Measurements from ENCODE around the gene RAB40A. TPM values are rescaled to one million over a fixed set of nuclear protein-coding genes. Genes with fewer than 3 reads are reported as not detected.
"Not testable (repeated sequence)": the region's sequence is repeated elsewhere in the genome, so short reads cannot be mapped to it uniquely, and the experiment has no call there.

Gene RAB40A
- total RNA-seq, 1 experiment from 2014 or later: 0.17 TPM

DNA sequence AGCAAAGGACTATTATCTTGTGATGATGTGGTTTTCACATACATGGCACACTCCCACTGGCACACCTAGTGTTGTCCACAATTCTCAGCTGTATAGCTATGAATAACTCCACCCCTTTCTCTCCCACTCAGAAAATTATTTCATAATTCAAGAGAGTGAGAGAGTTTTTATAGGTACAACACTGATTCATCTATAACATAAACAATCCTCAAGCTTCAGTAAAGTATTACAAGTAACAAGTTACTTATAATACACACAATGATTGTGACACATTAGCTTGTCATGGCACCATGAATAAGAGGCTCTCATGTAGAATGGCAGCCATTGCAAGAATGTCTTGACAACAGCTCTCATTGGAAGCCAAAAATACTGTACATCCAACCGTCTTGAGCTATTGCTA, 43.9 kb downstream of the RAB40A start:
- DNase-seq (ENCODE audit: low spot score) (no peak), ATAC-seq (no peak)
- Mint-ChIP-seq H3K27me3 (ENCODE audit: low read depth) (no peaks in the 10 kb centered on the region), H3K9me3 (no peaks in the 10 kb centered on the region), H3K36me3 (no peaks in the 10 kb centered on the region), H3K27ac (no peak overlapping the region), H3K4me1 (no peaks in the 10 kb centered on the region), H3K4me3 (no peak overlapping the region)
- CTCF ChIA-PET: no interaction called here
- POLR2A ChIA-PET: no interaction called here
- TF ChIP-seq ETV6 (CRISPR knock-in tag; IDR thresholded peaks at IDR 0.05): no peak
- no peak for TF ChIP-seq PRRX2 (CRISPR knock-in tag; IDR thresholded peaks at IDR 0.05)
- TF ChIP-seq ESRRA (CRISPR knock-in tag; IDR thresholded peaks at IDR 0.05; ENCODE audit: borderline replicate concordance): no peak

DNA sequence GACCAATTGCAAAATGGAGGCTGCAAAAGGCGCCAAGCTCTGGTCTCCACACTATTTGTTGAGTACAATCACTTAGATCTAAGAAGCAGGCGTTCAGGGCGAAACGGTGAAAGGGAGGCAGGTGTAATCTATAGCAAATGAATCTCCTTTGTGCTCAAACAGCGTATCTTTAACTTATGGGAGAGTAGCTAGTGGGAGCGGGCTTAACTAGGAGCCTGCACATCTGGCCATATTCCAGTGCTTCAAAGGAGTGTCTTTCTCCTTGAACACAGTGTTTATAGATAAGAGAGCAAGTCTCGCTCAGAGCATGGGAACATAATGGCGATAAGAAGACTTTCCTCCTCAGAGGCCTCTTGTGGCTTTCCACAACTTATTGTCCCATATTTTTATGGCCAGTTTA, 49.3 kb downstream of the RAB40A start:
- H3K36me3 Mint-ChIP-seq; H3K4me3 Mint-ChIP-seq; ATAC-seq; H3K27me3 Mint-ChIP-seq (ENCODE audit: low read depth); DNase-seq (ENCODE audit: low spot score); H3K9me3 Mint-ChIP-seq; H3K27ac Mint-ChIP-seq; POLR2A ChIA-PET; H3K4me1 Mint-ChIP-seq: not testable (repeated sequence)
- CTCF ChIA-PET: interaction anchor here (1.1 kb wide), 1 partner anchor 20 kb away, joined by 4 read pairs; no protein-coding TSS in a partner anchor

DNA sequence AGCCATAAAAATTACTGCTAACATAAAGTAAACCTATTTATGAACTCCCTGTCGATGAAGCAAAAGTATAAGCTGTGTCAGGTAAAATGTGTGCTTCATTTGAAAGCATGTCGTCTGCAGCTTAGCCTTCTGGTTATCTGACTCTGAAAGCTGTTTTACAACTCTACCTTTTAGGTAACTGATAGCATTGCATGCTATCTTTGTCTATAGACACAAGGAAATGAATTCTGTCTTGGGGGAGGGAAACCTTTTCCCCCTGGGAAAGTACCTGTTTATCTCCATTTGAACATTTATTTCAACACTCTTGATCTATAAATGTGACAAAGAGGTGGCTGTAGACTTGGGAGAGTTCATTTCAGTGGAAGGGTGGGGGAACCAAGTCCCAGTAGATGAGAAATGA, 51.4 kb downstream of the RAB40A start:
- TF ChIP-seq, protein P1, sequence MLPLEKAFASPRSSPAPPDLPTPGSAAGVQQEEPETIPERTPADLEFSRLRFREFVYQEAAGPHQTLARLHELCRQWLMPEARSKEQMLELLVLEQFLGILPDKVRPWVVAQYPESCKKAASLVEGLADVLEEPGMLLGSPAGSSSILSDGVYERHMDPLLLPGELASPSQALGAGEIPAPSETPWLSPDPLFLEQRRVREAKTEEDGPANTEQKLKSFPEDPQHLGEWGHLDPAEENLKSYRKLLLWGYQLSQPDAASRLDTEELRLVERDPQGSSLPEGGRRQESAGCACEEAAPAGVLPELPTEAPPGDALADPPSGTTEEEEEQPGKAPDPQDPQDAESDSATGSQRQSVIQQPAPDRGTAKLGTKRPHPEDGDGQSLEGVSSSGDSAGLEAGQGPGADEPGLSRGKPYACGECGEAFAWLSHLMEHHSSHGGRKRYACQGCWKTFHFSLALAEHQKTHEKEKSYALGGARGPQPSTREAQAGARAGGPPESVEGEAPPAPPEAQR (CRISPR knock-in tag; IDR thresholded peaks at IDR 0.05): no peak
- TF ChIP-seq NR3C1 (CRISPR knock-in tag; conservative IDR thresholded peaks at IDR 0.05; ENCODE audit: low read depth): no peak
- Mint-ChIP-seq H3K36me3 (no peaks in the 10 kb centered on the region; the same call in 1 of the 2 replicates), H3K9me3 (no peaks in the 10 kb centered on the region), H3K27me3 (ENCODE audit: low read depth) (no peaks in the 10 kb centered on the region; the same call in 1 of the 2 replicates), H3K4me1 (peaks cover 13% of the 10 kb centered on the region), H3K4me3 (no peak overlapping the region), H3K27ac (no peak overlapping the region)
- ATAC-seq (no peak), DNase-seq (ENCODE audit: low spot score) (no peak)
- POLR2A ChIA-PET: no interaction called here
- CTCF ChIA-PET: interaction anchor here (1.2 kb wide), 1 partner anchor 22 kb away, joined by 6 read pairs; no protein-coding TSS in a partner anchor

DNA sequence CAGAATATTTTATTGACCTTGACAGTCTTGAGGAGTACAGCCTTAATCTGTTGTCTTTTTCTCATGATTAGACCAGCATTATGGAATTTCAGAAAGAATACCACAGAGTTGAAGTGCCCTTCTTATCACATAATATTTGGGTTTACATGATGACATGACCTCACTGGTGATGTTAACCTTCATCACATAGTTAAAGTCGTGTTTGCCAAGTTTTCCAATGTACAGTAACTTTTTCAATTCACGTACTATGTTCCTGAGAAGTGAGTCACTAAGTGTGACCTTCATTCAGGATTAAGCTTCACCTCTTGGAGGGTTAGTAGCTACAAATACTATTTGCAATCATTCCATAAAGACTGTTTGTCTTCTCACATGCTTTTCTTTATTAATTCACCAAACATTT, 52.1 kb downstream of the RAB40A start:
- no peaks in the 10 kb centered on the region; the same call in 1 of the 2 replicates for H3K36me3 Mint-ChIP-seq
- H3K4me1 Mint-ChIP-seq: peaks cover 13% of the 10 kb centered on the region
- POLR2A ChIA-PET: no interaction called here
- no peak for ATAC-seq
- no peak overlapping the region for H3K4me3 Mint-ChIP-seq
- CTCF ChIA-PET: interaction anchor here (1.2 kb wide), 1 partner anchor 23 kb away, joined by 6 read pairs; no protein-coding TSS in a partner anchor
- no peaks in the 10 kb centered on the region for H3K9me3 Mint-ChIP-seq
- TF ChIP-seq, protein P2, sequence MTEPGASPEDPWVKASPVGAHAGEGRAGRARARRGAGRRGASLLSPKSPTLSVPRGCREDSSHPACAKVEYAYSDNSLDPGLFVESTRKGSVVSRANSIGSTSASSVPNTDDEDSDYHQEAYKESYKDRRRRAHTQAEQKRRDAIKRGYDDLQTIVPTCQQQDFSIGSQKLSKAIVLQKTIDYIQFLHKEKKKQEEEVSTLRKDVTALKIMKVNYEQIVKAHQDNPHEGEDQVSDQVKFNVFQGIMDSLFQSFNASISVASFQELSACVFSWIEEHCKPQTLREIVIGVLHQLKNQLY (CRISPR knock-in tag; IDR thresholded peaks at IDR 0.05): no peak
- TF ChIP-seq ZNF423 (CRISPR knock-in tag; IDR thresholded peaks at IDR 0.05) (no peak), TCF7 (CRISPR knock-in tag; IDR thresholded peaks at IDR 0.05; ENCODE audit: low read depth) (no peak), CREB1 (CRISPR knock-in tag; IDR thresholded peaks at IDR 0.05) (no peak), JUN (CRISPR knock-in tag; IDR thresholded peaks at IDR 0.05) (no peak), MXD4 (CRISPR knock-in tag; IDR thresholded peaks at IDR 0.05; ENCODE audit: borderline replicate concordance) (no peak), AR (CRISPR knock-in tag; IDR thresholded peaks at IDR 0.05) (no peak), ZNF512 (CRISPR knock-in tag; IDR thresholded peaks at IDR 0.05; ENCODE audit: borderline replicate concordance) (no peak), ESRRA (CRISPR knock-in tag; IDR thresholded peaks at IDR 0.05; ENCODE audit: borderline replicate concordance) (no peak), CREM (CRISPR knock-in tag; IDR thresholded peaks at IDR 0.05) (no peak), EMX1 (CRISPR knock-in tag; IDR thresholded peaks at IDR 0.05) (no peak), TEAD4 (CRISPR knock-in tag; IDR thresholded peaks at IDR 0.05) (no peak), NR2C2 (CRISPR knock-in tag; IDR thresholded peaks at IDR 0.05) (no peak), PREB (CRISPR knock-in tag; IDR thresholded peaks at IDR 0.05; ENCODE audit: borderline replicate concordance) (no peak), ZNF138 (CRISPR knock-in tag; conservative IDR thresholded peaks at IDR 0.05) (no peak)
- TF ChIP-seq, protein P3, sequence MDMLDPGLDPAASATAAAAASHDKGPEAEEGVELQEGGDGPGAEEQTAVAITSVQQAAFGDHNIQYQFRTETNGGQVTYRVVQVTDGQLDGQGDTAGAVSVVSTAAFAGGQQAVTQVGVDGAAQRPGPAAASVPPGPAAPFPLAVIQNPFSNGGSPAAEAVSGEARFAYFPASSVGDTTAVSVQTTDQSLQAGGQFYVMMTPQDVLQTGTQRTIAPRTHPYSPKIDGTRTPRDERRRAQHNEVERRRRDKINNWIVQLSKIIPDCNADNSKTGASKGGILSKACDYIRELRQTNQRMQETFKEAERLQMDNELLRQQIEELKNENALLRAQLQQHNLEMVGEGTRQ (CRISPR knock-in tag; IDR thresholded peaks at IDR 0.05): no peak
- no peak overlapping the region for H3K27ac Mint-ChIP-seq
- DNase-seq (ENCODE audit: low spot score): no peak
- no peaks in the 10 kb centered on the region; the same call in 1 of the 2 replicates for H3K27me3 Mint-ChIP-seq (ENCODE audit: low read depth)

All from WTC11 (cell line).